Pancreas (tissue), 10 donors: ENCODE measurements around the gene TNRC6C. TPM values are rescaled to one million over a fixed set of nuclear protein-coding genes. Genes with fewer than 3 reads are reported as not detected.

Experiments used
- ATAC-seq, 4 donors: fragments of 200-7000 bp; cut with Tn5 transposase; one replicate each; pipeline versions ENCODE4 v1.8.0 to v1.9.1; 2020; ENCODE audit warnings: mild to moderate bottlenecking in 4 of 4, moderate library complexity in 4 of 4
- DNase-seq, 6 donors: peaks; one replicate each; pipeline ENCODE4 v3.0.0-alpha.2; 2020
- FAIRE-seq: peaks from 2 replicates; lab custom pipeline; 2012; peaks lifted over from hg19 to GRCh38; lab: Jason Lieb, UNC
- H3K27ac ChIP-seq, 4 donors: fragments of 200-600 bp; sonication (generic); 1 replicate in 3 of 4; 2 replicates in 1 of 4; pipeline versions ENCODE4 v1.5.0 to v1.8.0; 2020
- H3K27me3 ChIP-seq, 4 donors: fragments of 200-600 bp; one replicate each; pipeline ENCODE4 v1.8.0; 2021
- H3K36me3 ChIP-seq, 3 donors: fragments of 200-600 bp; sonication (generic) in 1 of 3; one replicate each; pipeline versions ENCODE4 v1.5.0 to v1.8.0; 2020 to 2021
- H3K4me1 ChIP-seq, 3 donors: fragments of 200-600 bp; one replicate each; pipeline ENCODE4 v1.8.0; 2021
- H3K4me3 ChIP-seq, 4 donors: fragments of 200-600 bp; sonication (generic) in 2 of 4; one replicate each; pipeline versions ENCODE4 v1.5.0 to v1.8.0; 2020 to 2021
- H3K9me3 ChIP-seq, 4 donors: fragments of 200-600 bp; one replicate each; pipeline ENCODE4 v1.8.0; 2021
- WGBS, 2 donors: extraction: QIAGEN DNeasy Blood & Tissue Kit; methylation state at CpG; one replicate each; pipeline ENCODE4 v1.1.7; 2013; 5-methylcytosine and 5-hydroxymethylcytosine counted together
- intact Hi-C, 3 donors: fragments of 100-400 bp; cut with DNase I; formaldehyde crosslinking; loops; one replicate each; pipeline versions ENCODE4 v1.11.1 to v1.14.2; 2022
- polyA plus RNA-seq, 2 donors: library from polyadenylated mRNA; stranded (reverse); fragments of 200-250 nt; gene quantifications; one replicate each; pipeline ENCODE4 v1.2.3, GENCODE V29; 2013
- total RNA-seq, 6 donors: library from RNA; stranded (reverse); fragmentation: NEBNext Ultra II Directional in 4 of 6; extraction: Animal tissue kit (Norgen Biotek cat#: 25700) in 4 of 6; gene quantifications; one replicate each; pipeline versions ENCODE4 v1.2.1 to v1.2.4, GENCODE V29; 2021 to 2023
- TF ChIP-seq, protein P1 (sequence below), 4 donors: fragments of 200-600 bp; sonication (generic) in 3 of 4; IDR thresholded peaks; one replicate each; pipeline versions ENCODE4 v1.5.0 to v1.8.0; 2021; ENCODE audit warnings: antibody characterized with exemption in 4 of 4
- donor health status: healthy with polysubstance abuse.
- donor health status: DM: no; HTN: no; CAD: no; lungs with moderate emphysema.
- donor health status: DM: no; HTN: no; CAD: no.
- donor health status: control.
- donor health status: control.
- donor health status: Bipolar disorder and iron deficiency.
- donor health status: DM: yes; HTN: yes; CAD: no.
- donor health status: DM: no; HTN: no; CAD: no.
- donor health status: DM: no; HTN: no; CAD: no.
- donor health status: DM: yes; HTN: yes; CAD: no.

The TNRC6C gene
- total and polyA plus RNA-seq, 8 donors = 4.0 to 15.5 (median 7.7) TPM

DNA sequence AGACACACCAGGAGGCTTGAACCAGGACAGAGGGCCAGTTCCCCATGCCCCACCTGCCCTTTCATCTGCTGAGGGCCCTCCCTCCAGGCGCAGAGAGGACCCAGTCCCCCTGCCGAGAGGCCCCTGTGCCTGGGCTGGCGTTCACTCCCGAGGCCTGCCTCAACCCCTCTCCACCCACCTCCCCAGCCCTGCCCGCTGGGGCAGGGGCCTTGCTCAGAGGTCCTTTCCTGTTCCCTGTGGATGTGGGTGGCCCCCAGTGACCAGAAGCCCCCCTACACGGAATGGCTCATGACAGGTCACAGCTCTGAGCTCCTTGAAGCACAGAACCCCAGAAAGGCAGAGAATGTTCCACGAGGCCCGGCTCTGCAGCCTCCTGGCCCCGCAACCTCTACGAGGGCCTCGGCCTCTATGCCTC lies 163.3 kb downstream of the TNRC6C start:
- WGBS, 2 donors = 81 to 83% methylated on average over 11 of the region's 11 CpGs
- Histone ChIP-seq H3K27ac (no peak overlapping the region), H3K27me3 (no peaks in the 10 kb centered on the region), H3K9me3 (no peaks in the 10 kb centered on the region), H3K4me1 (no peaks in the 10 kb centered on the region), H3K4me3 (no peak overlapping the region), H3K36me3 (peaks cover 0 to 8% (median 0%) of the 10 kb centered on the region in 3 donors)
- DNase-seq (peak in 1 of 6 donors; percentile 50), FAIRE-seq (no peak), ATAC-seq (no peak)
- TF ChIP-seq, protein P1, sequence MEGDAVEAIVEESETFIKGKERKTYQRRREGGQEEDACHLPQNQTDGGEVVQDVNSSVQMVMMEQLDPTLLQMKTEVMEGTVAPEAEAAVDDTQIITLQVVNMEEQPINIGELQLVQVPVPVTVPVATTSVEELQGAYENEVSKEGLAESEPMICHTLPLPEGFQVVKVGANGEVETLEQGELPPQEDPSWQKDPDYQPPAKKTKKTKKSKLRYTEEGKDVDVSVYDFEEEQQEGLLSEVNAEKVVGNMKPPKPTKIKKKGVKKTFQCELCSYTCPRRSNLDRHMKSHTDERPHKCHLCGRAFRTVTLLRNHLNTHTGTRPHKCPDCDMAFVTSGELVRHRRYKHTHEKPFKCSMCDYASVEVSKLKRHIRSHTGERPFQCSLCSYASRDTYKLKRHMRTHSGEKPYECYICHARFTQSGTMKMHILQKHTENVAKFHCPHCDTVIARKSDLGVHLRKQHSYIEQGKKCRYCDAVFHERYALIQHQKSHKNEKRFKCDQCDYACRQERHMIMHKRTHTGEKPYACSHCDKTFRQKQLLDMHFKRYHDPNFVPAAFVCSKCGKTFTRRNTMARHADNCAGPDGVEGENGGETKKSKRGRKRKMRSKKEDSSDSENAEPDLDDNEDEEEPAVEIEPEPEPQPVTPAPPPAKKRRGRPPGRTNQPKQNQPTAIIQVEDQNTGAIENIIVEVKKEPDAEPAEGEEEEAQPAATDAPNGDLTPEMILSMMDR (IDR thresholded peaks at IDR 0.05) = no peak
- intact Hi-C loops = loop anchor here in 2 of 3 donors (5.0 kb wide), 2 partner anchors 50 to 55 kb away; no protein-coding TSS in a partner anchor

DNA sequence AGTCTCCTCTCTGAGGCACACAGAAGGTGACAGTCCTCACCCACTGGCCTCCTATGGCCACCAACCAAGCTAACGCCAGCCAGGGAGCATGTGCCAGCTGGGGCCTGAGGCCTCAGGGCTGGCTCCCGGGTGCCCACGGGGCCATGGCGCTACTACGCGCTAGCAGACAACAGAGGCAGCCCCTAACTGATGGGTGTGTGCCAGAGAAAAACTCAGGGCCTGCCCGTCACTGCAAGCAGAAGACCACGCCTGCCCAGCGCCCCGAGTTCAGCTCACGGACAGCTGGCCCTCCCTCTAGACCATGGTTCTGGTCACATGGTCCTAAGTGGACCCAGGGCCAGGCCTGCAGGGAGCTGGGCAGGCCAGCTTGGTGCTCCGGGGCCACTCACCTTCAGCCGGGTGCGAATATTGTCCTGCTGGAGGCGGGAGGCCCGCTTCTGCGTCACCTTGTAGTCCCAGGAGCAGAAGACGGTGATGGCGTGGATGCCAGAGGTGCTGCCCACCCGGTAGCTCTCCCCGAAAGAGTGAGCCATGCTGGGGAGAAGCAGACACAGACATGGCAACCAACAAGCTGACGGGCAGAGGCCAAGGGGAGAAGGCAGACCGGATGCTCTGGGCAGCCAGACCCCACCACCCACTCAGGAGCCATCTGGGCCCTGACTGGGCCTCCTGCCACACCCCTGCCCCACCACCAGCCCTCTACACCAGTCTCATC lies 163.9 kb downstream of the TNRC6C start:
- TF ChIP-seq, protein P1 (IDR thresholded peaks at IDR 0.05) = no peak
- Histone ChIP-seq H3K4me1 (no peaks in the 10 kb centered on the region), H3K36me3 (peaks cover 0 to 8% (median 0%) of the 10 kb centered on the region in 3 donors), H3K9me3 (no peaks in the 10 kb centered on the region), H3K4me3 (no peak overlapping the region), H3K27ac (no peak overlapping the region), H3K27me3 (no peaks in the 10 kb centered on the region)
- ATAC-seq (no peak), DNase-seq (peak in 3 of 6 donors; percentile 29 to 65 (median 39)), FAIRE-seq (no peak)
- 91% methylated on average over 23 of the region's 23 CpGs for WGBS, 2 donors
- intact Hi-C loops = loop anchor here in 2 of 3 donors (5.0 kb wide), 2 partner anchors 50 to 55 kb away; no protein-coding TSS in a partner anchor

DNA sequence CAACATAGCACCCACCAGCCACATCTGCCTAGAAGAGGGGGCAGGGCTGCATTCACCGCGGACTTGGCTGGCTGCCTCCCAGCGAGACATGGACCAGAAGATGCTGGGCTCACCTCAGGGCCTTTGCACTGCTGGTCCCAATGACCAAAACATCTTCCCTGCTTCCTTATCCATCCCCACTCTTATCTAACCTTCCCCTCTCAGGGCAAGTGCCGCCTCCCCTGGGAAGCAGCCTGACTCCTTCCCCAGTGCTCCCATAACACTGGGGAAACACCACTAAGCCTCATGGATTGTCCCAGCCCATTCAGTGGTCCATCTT lies 164.4 kb downstream of the TNRC6C start:
- TF ChIP-seq, protein P1 (IDR thresholded peaks at IDR 0.05) = no peak
- Histone ChIP-seq H3K9me3 (no peaks in the 10 kb centered on the region), H3K27ac (no peak overlapping the region), H3K36me3 (peaks cover 0 to 8% (median 0%) of the 10 kb centered on the region in 3 donors), H3K27me3 (no peaks in the 10 kb centered on the region), H3K4me1 (no peaks in the 10 kb centered on the region), H3K4me3 (no peak overlapping the region)
- DNase-seq (no peak), ATAC-seq (no peak), FAIRE-seq (no peak)
- intact Hi-C loops = loop anchor here in 2 of 3 donors (5.0 kb wide), 2 partner anchors 49 to 54 kb away; no protein-coding TSS in a partner anchor
- WGBS, 2 donors = 90 to 96% methylated on average over 4 of the region's 4 CpGs

DNA sequence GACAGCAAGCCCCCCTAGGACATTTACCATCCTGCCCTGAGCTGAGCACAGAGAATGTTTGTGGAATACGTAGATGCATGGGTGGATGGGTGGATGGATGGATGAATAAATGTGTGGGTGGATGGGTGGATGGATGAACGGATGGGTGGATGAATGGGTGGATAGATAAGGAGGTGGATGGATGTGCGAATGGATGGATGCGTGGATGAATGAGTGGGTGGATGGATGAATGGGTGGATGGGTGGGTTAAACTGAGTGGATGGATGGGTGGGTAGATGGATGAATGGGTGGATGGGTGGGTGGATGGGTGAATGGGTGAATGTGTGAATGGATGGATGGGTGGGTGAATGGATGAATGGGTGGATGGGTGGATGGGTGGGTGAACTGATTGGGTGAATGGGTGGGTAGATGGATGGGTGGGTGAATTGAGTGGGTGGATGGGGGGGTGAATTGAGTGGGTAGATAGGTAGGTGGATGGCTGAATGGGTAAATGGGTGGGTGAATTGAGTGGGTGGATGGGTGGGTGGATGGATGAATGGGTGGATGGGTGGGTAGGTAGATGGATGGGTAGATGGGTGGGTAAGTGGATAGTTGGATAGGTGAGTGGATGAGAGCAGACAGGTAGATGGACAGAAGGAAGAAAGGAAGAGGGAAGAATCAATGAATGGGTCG lies 164.9 kb downstream of the TNRC6C start:
- Histone ChIP-seq H3K9me3 (no peaks in the 10 kb centered on the region), H3K36me3 (peaks cover 0 to 8% (median 0%) of the 10 kb centered on the region in 3 donors), H3K4me3 (no peak overlapping the region), H3K4me1 (no peaks in the 10 kb centered on the region), H3K27ac (no peak overlapping the region), H3K27me3 (no peaks in the 10 kb centered on the region)
- FAIRE-seq = no peak
- no peak for ATAC-seq
- WGBS, 2 donors = 95% methylated on average over 5 of the region's 5 CpGs
- TF ChIP-seq, protein P1 (IDR thresholded peaks at IDR 0.05) = no peak
- intact Hi-C loops = loop anchor here in 2 of 3 donors (5.0 kb wide), 2 partner anchors 49 to 54 kb away; no protein-coding TSS in a partner anchor
- no peak for DNase-seq
